GM15510 (cell line): ENCODE results near the gene TNFAIP8L1.

ENCODE experiments used
- POLR2A ChIP-seq: IDR thresholded peaks from 3 replicates; pipeline ENCODE4 v1.6.1; 2011; ENCODE audit warnings: borderline replicate concordance; ENCODE audit not compliant: insufficient read length; ENCODE audit errors: extremely low read depth

TNFAIP8L1 gene

DNA sequence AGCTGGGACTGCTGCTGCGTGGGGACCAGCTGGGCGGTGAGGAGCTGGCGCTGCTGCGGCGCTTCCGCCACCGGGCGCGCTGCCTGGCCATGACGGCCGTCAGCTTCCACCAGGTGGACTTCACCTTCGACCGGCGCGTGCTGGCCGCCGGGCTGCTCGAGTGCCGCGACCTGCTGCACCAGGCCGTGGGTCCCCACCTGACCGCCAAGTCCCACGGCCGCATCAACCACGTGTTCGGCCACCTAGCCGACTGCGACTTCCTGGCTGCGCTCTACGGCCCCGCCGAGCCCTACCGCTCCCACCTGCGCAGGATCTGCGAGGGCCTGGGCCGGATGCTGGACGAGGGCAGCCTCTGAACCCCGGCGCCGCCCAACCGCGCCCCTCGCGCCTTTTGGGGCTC, 12.8 kb downstream of the TNFAIP8L1 start:
- no peak for TF ChIP-seq POLR2A

DNA sequence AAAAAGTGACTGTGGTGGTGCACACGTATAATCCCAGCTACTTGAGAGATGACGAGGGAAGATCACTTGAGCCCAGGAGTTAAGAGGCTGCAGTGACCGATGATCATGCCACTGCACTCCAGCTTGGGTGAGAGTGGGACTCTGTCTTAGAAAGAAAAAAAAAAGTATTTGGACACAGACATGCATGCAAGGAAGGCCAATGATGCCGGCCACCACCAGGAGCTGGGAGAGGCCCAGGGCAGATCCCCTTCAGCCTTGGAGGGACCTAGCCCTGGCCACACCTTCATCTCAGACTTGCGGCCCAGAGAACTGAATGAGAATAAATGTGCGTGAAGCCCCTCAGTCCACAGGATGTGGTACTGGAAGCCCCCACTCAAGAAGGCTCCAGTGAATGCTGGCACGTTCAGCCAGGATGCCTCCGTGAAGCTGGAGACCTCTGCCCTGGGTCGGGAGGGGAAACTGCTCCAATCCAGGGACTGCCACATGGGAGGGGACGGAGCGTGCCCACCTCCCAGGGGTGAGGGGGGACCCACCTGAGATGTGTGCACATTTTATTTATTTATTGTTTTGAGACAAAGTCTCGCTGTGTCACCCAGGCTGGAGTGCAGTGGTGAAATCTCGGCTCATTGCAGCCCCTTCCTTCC, 14.6 kb downstream of the TNFAIP8L1 start:
- no peak for TF ChIP-seq POLR2A

DNA sequence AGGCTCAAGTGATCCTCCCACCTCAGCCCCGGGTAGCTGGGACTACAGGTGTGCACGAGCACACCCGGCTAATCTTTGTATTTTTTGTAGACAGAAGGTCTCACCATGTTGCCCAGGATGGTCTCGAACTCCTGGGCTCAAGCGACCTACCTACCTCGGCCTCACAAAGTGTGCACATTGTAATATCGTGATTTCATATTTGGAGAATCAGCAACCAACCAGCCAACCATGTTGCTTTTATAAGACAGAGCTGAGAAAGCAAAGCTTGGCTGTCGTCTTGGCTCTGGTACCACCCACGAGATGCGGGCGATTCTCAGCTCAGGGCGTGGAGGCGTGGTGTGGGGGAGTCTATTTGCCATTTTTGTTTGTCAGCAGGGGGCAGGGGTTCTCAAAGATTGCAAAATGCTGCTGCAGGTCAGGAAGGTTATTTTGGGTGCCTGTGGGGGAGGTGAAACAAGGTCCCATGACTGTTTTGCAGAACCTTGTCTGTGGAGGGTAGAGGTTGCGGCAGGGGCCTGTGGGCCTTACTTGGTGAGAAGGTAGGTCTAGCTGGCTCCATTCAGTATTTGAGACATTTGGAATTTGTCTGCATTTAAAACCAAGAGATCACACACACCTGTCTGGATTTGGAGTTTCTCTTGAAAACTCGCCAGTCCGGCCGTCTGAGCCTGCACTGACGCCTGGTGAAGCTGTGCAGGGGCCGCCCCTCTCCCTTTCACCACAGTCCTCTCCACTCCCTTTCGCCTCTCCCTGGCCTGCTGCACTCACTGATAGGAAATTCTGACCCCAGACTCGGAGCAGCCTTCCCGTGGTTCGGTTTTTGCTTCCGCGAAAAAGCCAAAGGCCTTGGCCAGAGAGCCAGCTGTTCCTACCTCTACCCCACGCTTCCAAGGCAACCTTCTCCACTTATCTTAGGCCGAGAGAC, 15.4 kb downstream of the TNFAIP8L1 start:
- TF ChIP-seq POLR2A, result no peak

DNA sequence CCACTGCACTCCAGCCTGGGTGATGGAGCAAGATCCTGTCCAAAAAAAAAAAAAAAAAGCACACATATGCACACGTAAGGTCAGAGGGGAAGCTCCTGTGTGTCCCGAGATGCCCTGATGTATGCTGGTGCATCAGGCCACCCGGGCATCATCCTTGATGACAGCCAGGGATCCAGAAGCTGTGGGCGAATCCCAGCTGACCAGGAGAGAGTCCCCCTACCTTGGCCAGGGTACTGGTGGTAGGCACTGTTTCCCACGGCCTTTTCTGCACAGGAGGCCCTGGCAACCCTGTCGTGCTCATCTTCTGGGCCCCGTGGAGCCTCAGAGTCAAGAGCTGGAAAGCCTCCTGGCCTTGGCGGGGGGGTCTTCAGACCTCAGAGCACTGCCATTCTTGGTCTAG, 16.8 kb downstream of the TNFAIP8L1 start:
- no peak for TF ChIP-seq POLR2A

DNA sequence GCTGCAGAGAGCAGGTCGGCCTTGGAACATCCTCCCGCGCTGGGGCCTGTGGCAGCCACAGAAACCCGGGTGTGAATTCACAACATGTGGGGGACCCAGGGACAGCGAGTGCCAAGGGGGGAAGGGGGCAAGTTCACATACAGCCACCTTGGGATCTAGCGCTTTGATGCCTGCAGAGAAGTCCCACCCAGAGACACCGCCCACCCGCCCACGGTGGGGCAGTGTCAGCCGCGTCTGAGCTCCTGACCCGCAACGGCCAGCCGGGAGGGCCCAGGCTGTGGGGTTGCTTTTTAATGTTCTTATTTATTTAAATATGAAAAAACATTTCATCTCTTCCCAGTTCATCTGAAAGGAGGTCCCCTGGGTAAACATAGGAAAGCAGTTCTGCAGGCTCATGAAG, 17.9 kb downstream of the TNFAIP8L1 start:
- TF ChIP-seq POLR2A, result no peak

DNA sequence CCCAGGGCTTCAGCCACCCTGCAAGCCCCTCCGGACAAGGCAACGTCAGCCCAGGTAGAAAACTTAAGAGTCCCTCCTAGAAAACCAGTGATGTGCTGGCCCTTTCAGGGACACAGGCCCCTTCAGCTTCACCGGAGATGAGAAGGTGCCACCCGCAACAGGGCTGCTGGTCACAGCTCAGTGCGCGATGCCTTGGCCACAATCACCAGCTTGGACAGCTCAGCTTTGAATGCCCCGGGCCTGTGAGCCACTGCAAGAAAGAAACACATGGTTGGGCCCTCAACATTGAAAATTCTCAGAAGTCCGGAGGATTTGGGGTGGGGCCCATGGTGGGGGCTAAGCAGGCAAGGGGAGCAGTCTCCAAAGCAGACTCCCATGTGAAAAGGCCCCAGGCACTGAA, 18.5 kb downstream of the TNFAIP8L1 start:
- TF ChIP-seq POLR2A, result no peak

DNA sequence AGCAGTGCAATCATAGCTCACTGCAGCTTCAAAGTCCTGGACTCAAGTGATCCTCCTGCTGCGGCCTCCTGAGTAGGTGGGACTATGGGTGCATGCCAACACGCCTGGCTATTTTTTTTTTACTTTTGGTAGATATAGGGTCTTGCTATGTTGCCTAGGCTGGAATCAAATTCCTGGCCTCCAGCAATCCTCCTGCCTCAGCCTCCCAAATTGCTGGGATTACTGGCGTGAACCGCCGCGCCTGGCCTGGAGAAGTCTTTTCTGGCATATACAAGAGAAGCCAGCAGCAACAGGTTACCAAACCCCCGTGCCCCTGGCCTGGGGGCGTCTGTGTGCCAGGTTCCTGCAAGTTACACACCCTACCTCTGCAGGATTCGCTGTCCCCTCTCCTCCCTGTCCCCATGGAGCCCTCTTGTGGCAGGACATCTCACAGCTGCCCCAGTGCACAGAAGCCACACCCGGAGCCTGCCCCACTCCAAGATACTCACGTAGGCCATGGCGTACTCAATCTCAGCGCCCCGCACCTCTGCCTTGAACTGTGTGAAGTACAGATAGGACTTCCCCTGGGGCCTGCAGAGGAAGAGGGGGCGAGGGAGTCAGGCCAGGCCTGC, 21.0 kb downstream of the TNFAIP8L1 start:
- no peak for TF ChIP-seq POLR2A

DNA sequence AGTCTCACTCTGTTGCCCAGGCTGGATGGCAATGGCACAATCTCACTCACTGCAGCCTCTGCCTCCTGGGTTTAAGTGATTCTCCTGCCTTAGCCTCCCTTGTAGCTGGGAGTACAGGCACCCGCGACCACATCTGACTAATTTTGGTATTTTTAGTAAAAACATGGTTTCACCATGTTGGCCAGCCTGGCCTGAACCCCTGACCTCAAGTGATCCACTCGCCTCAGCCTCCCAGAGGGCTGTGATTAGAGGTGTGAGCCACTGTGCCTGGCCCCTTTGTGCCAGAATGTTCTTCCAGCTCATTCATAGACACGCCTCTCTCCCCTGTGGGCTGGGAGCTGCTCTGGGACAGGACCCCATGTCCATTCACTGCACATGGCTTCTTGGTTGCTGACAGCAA, 21.7 kb downstream of the TNFAIP8L1 start:
- no peak for TF ChIP-seq POLR2A

DNA sequence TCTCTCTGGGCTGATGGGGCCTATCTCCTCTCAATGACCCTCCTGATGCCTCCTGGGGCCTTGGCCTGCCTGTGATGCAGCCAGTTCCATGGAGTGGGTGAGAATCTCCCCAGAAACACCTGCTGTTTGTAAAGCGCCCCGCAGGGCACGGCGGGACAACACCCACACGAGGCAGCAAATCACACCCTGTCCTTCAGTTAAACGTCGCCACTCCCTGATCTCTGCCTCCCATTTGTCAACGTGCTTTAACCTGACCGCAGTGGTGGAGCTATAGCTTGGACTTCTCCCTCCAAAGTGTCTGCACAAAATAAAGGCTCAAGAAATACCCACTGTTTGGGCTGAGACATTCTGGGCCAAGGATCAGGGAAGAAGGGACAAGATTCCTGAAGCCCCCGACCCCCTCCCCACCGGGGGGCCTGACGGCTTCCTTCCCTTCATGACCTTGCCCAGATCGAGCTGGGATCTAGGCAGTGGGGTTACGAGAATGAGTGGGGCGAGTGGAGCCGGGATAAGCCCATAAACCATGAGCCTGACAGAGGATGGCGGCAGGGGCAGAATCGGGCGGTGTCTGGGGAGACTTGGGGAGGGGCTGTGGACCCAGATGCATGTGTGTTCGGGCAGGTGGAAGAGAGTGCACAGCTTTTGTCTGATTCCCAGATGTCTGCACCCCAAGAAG, 22.8 kb downstream of the TNFAIP8L1 start:
- TF ChIP-seq POLR2A, result no peak

DNA sequence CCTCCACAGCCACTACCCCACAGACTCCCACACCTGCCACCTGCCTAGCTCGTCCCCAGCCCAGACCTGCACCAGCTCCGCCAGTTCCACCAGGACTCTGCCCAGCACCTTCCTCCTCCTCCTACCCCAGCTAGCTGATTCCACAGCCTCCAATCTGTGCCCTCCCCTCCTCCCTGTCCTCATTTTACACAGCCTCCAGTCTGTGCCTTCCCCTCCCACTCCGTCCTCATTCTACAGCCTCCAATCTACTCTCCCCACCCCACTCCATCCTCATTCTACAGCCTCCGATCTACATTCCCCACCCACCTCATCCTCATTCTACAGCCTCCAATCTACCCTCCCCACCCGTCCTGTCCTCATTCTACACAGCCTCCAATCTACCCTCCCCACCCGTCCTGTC, 23.5 kb downstream of the TNFAIP8L1 start:
- no peak for TF ChIP-seq POLR2A

DNA sequence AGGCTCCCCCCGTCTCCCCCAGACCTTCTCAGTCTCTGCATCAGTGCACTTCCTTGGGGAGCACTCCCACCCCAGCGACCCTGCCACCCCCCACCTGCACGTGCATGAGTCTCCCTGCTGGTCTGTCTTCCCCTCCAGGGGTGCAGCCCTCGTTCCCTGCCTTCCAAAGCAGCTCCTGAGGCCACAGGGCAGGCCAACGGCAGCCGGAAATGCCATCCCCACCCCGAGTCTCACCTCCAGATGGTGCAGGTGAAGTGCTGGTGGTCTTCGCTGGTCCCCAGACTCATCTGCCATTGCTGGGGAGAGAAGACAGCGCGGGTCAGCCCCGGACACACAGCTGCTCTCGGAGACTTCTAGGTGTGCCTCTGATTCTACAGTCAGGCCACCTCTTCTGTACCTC, 25.3 kb downstream of the TNFAIP8L1 start:
- no peak for TF ChIP-seq POLR2A

DNA sequence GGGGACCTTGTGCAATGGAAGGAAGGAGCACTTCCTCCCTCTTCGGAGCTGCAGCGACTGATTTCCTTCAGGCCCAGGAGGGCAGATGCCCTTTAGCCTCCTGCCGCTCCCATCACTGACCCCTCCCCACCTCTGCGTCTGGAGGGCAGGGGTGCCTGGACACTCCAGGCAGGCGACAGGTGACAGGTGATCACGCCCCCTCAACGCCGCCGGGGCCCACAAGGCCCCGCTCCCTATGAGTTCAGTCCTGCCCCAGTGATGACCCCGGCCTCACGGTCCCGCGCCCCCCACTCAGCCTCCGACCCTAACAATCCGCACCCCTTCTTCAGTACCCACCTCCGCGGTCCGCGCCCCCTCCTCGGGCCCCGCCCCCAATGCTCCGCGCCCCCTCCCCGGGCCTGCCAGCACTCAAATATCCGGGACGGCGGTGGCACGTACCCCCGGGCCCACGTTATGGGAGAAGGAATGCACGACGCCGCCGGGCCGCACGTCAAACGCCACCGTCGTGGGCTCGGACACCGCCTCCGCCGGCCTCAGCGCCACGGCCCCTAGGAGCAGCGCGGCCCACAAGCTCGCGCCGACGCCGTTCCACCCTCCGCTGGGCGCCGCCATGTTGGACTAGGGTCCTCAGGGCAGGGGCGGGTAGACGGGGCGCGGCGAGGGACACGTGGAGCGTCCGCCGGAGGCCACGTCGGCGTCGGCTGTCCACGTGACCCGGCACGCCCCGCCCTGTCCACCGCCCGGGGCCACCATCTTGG, 30.6 kb downstream of the TNFAIP8L1 start, which contains the start of gene MYDGF:
MYDGF (minus strand) TSS at position 620 of the 758 bp plus-strand sequence; CDS start at position 612, 8 bp downstream.
- TF ChIP-seq POLR2A, result peak; percentile 82

DNA sequence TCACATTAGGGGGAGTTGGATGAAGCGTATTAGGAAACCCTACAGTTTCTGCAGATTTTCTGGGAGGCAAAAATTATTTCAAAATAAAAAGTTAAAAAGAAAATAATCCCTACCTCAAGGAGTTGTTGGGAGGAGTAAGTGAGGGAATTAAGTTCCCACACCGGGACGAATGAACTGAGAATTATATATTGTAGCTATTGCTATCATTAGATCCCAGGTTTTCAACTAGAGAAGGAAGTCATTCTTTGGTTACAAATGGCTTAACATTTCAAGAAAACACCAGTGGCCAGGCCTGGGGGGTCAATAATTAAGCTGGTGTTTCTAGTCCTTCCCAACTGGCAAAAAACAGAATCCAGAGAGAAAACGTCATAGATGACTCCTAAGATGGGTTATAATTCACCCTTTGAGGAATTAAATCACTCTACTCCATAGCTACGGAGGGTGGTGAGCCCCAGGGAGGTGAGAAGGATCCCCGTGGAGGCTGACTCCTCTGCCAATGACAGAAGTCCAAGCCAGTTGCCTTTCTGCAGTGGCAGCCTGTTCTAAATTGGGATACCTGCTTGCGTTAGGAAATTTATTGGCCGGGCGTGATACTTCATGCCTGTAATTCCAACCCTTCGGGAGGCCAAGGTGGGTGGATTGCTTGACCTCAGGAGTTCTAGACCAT, 32.0 kb downstream of the TNFAIP8L1 start:
- TF ChIP-seq POLR2A, result no peak

DNA sequence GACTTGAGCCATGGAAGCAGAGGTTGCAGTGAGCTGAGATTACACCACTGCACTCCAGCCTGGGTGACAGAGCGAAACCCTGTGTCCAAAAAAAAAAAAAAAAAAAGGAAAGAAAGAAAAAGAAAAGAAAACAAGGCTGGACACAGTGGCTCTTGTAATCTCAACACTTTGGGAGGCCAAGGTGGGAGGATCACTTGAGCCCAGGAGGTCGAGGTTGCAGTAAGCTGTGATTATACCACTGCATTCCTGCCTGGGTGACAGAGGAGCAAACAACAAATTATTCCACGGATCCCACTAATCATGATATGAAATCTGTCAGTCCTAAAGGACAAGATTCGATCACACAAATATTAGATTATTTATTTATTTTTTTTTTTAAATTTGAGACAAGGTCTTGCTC, 33.9 kb downstream of the TNFAIP8L1 start:
- TF ChIP-seq POLR2A, result no peak
